GM23248 (cell line): Measurements from ENCODE around the gene FRK.

Source experiments
- EZH2 ChIP-seq: fragments of 200-600 bp; sonication (generic); IDR thresholded peaks from 2 replicates; pipeline ENCODE4 v1.6.1; 2018; ENCODE audit warnings: antibody characterized with exemption, mild to moderate bottlenecking; ENCODE audit not compliant: insufficient read depth, poor library complexity, severe bottlenecking
- EZH2phosphoT487 ChIP-seq: fragments of 200-600 bp; sonication (generic); IDR thresholded peaks from 2 replicates; pipeline ENCODE4 v1.6.1; 2018; ENCODE audit warnings: antibody characterized with exemption, moderate library complexity, mild to moderate bottlenecking, low read depth; ENCODE audit not compliant: insufficient read depth

DNA sequence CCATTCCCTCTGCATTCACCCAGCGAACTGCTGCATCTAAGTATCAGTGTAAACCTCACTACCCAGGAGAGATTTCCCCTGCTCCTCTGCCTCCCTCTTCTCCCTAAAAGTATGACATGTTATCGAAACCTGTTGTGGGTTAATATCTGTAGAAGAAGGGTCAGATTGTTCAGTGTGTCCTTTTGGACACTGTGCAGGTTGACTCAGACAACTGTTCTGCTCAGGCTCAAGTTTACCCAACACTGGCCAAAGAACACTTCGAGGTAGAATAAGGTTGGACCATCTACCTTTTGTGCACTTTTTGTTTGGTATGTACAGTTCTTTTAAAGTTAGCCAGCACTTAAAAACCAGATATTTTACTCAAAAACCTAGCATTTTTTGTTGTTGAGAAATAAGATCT is 44.6 kb upstream of the FRK start:
- TF ChIP-seq EZH2phosphoT487 (no peak), EZH2 (no peak)
